HL-60 (cell line): Measurements from ENCODE around the gene C1orf21.

Experiments used
- DNase-seq, 2 experiments: peaks; one replicate each; pipeline ENCODE4 v3.0.0-alpha.2; 2010 to 2020; ENCODE audit warnings: low read depth in 1 of 2, low spot score in 1 of 2
- H3K27ac ChIP-seq: fragments of 250-450 bp; sonication (Bioruptor Pico); replicated peaks from 2 replicates; pipeline ENCODE4 v1.5.1; 2020; ENCODE audit warnings: mild to moderate bottlenecking, moderate library complexity
- H3K27me3 ChIP-seq: fragments of 250-450 bp; sonication (Bioruptor Pico); 2 replicates; pipeline ENCODE4 v1.5.1; 2021; ENCODE audit warnings: mild to moderate bottlenecking, moderate library complexity; ENCODE audit not compliant: insufficient read depth, poor library complexity, severe bottlenecking
- H3K4me3 ChIP-seq: replicated peaks from 2 replicates; pipeline ENCODE4 v1.5.1; 2011; ENCODE audit warnings: mild to moderate bottlenecking, control low read depth, low read length; ENCODE audit not compliant: insufficient read depth
- GABPA ChIP-seq: IDR thresholded peaks from 2 replicates; pipeline ENCODE4 v1.6.1; 2012; ENCODE audit warnings: low read depth
- POLR2AphosphoS5 ChIP-seq: IDR thresholded peaks from 2 replicates; pipeline ENCODE4 v1.6.1; 2012; ENCODE audit warnings: low read depth
- SPI1 ChIP-seq: IDR thresholded peaks from 2 replicates; pipeline ENCODE4 v1.6.1; 2012; ENCODE audit warnings: low read depth, mild to moderate bottlenecking, borderline replicate concordance
- TF ChIP-seq, protein P1 (sequence below): IDR thresholded peaks from 2 replicates; pipeline ENCODE4 v1.6.1; 2012; ENCODE audit warnings: low read depth; ENCODE audit not compliant: insufficient replicate concordance
- TF ChIP-seq, protein P2 (sequence below): IDR thresholded peaks from one replicate; pipeline ENCODE4 v1.5.1; 2011; ENCODE audit warnings: low read length, control low read depth, inconsistent platforms; ENCODE audit not compliant: insufficient read depth

C1orf21 gene

DNA sequence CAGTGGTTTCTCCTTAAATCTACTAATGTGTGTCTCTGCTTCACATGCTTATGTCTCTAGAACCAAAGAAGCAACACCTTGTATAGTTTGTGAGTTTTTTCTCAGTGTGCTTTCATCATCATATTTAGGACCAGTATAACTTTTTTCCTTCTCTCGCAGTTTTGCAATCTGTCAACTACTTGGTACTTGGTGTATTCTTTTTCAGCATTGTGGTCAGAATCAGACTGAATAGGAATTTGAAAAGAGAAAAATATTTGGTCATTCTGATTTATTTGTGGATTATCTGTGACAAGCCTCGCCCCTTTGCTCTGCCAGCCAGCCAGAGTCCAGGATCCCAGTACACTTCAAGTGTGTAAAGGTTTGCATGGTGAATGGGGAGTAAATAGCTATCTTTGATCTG lies 122.3 kb downstream of the C1orf21 start:
- Histone ChIP-seq H3K27me3 (no peaks in the 10 kb centered on the region), H3K27ac (no peak overlapping the region), H3K4me3 (no peak overlapping the region)
- TF ChIP-seq GABPA (no peak), SPI1 (no peak), POLR2AphosphoS5 (no peak)
- TF ChIP-seq, protein P1, sequence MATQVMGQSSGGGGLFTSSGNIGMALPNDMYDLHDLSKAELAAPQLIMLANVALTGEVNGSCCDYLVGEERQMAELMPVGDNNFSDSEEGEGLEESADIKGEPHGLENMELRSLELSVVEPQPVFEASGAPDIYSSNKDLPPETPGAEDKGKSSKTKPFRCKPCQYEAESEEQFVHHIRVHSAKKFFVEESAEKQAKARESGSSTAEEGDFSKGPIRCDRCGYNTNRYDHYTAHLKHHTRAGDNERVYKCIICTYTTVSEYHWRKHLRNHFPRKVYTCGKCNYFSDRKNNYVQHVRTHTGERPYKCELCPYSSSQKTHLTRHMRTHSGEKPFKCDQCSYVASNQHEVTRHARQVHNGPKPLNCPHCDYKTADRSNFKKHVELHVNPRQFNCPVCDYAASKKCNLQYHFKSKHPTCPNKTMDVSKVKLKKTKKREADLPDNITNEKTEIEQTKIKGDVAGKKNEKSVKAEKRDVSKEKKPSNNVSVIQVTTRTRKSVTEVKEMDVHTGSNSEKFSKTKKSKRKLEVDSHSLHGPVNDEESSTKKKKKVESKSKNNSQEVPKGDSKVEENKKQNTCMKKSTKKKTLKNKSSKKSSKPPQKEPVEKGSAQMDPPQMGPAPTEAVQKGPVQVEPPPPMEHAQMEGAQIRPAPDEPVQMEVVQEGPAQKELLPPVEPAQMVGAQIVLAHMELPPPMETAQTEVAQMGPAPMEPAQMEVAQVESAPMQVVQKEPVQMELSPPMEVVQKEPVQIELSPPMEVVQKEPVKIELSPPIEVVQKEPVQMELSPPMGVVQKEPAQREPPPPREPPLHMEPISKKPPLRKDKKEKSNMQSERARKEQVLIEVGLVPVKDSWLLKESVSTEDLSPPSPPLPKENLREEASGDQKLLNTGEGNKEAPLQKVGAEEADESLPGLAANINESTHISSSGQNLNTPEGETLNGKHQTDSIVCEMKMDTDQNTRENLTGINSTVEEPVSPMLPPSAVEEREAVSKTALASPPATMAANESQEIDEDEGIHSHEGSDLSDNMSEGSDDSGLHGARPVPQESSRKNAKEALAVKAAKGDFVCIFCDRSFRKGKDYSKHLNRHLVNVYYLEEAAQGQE = no peak
- TF ChIP-seq, protein P2, sequence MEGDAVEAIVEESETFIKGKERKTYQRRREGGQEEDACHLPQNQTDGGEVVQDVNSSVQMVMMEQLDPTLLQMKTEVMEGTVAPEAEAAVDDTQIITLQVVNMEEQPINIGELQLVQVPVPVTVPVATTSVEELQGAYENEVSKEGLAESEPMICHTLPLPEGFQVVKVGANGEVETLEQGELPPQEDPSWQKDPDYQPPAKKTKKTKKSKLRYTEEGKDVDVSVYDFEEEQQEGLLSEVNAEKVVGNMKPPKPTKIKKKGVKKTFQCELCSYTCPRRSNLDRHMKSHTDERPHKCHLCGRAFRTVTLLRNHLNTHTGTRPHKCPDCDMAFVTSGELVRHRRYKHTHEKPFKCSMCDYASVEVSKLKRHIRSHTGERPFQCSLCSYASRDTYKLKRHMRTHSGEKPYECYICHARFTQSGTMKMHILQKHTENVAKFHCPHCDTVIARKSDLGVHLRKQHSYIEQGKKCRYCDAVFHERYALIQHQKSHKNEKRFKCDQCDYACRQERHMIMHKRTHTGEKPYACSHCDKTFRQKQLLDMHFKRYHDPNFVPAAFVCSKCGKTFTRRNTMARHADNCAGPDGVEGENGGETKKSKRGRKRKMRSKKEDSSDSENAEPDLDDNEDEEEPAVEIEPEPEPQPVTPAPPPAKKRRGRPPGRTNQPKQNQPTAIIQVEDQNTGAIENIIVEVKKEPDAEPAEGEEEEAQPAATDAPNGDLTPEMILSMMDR = no peak
- no peak for DNase-seq

DNA sequence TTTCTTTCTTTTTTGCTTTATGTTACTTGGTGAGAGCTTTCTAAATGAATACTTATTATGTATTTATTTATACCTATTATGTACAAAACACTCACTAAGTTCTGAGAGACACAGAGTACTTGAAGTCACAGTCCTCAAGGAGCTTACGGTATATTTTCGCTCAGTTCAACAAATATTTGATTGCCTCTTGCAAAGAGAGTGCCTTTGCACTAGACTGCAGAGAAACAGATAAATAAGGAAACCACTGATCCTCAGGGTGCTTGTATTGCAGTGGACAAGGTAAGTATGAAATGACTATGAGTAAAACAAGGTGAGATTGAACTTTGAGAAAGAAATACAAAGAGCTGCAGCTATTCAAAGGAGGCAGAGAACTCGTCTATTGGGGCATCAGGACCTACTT lies 123.3 kb downstream of the C1orf21 start:
- DNase-seq = no peak
- TF ChIP-seq POLR2AphosphoS5 = no peak
- no peak for TF ChIP-seq GABPA
- TF ChIP-seq, protein P1 = no peak
- no peak for TF ChIP-seq SPI1
- TF ChIP-seq, protein P2 = no peak
- H3K27me3 ChIP-seq = no peaks in the 10 kb centered on the region
- H3K4me3 ChIP-seq = no peak overlapping the region
- no peak overlapping the region for H3K27ac ChIP-seq

DNA sequence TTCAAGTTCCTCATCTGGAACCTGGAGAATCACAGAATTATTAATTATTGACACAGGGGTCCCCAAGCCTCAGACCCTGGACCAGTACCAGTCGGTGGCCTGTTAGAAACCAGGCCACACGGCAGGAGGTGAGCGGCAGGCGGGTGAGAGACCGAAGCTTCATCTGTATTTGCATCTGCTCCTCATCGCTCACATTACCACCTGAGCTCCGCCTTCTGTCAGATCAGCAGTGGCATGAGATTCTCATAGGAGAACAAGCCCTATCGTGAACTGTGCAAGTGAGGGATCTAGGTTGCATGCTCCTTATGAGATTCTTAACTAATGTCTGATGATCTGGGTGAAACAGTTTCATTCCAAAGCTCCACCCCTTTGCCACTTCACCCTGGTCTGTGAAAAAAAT lies 125.9 kb downstream of the C1orf21 start:
- Histone ChIP-seq H3K4me3 (no peak overlapping the region), H3K27ac (no peak overlapping the region), H3K27me3 (no peaks in the 10 kb centered on the region)
- DNase-seq = no peak
- TF ChIP-seq POLR2AphosphoS5 = no peak
- TF ChIP-seq, protein P2 = no peak
- TF ChIP-seq GABPA = no peak

DNA sequence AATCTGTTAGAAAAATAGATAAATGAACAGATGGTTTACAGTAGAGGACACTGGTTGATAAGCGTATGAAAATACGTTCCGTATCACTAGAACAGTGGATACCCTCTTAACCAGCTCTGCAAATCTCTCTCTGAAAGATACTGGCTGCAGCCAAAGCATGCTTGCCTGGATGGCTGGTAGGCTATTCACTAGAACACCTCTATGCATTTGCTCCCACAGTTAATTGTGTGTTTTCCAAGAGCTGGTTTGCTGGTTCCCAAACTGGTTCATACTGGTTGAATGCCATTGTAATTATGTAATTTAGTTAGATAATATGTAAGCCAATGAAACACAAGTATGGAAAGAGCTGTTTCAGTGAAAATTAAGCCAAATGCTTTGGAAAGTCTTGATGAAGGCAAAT lies 126.6 kb downstream of the C1orf21 start:
- DNase-seq = no peak
- no peak overlapping the region for H3K4me3 ChIP-seq
- H3K27ac ChIP-seq = no peak overlapping the region

More for the DNA sequence above, 126.6 kb downstream of the C1orf21 start:
- TF ChIP-seq, protein P1 = no peak
- TF ChIP-seq GABPA (no peak), SPI1 (no peak), POLR2AphosphoS5 (no peak)
- TF ChIP-seq, protein P2 = no peak
- no peaks in the 10 kb centered on the region for H3K27me3 ChIP-seq
